WTC11 (cell line): ENCODE results near the gene CNDP2. TPM values are rescaled to one million over a fixed set of nuclear protein-coding genes. Genes with fewer than 3 reads are reported as not detected.

Experiments used
- ATAC-seq: fragments of 200-7000 bp; cut with Tn5 transposase; 2 replicates; pipeline ENCODE4 v1.10.0; 2021; ENCODE audit warnings: mild to moderate bottlenecking, moderate library complexity
- CTCF ChIA-PET: fragments of 300-600 bp; sonication (Branson Sonifier 250); formaldehyde crosslinking; loops from one replicate; lab custom pipeline; 2021; ENCODE audit warnings: antibody characterized with exemption; lab: Charles Lee
- POLR2A ChIA-PET: fragments of 350-600 bp; sonication (Branson Sonifier 250); formaldehyde crosslinking; loops from one replicate; lab custom pipeline; 2021; ENCODE audit warnings: antibody characterized with exemption; lab: Charles Lee
- DNase-seq: peaks from one replicate; pipeline ENCODE4 v3.0.0; 2021; ENCODE audit warnings: low spot score
- H3K27ac Mint-ChIP-seq: 2 replicates; pipeline ENCODE4 v1.8.0; 2021; ENCODE audit warnings: mixed read lengths
- H3K27me3 Mint-ChIP-seq: 2 replicates; pipeline ENCODE4 v1.8.0; 2021; ENCODE audit warnings: low read depth, mild to moderate bottlenecking, moderate library complexity, mixed read lengths
- H3K36me3 Mint-ChIP-seq: 2 replicates; pipeline ENCODE4 v1.8.0; 2021; ENCODE audit warnings: mixed read lengths
- H3K4me1 Mint-ChIP-seq: 2 replicates; pipeline ENCODE4 v1.8.0; 2022; ENCODE audit warnings: mixed read lengths
- H3K4me3 Mint-ChIP-seq: 2 replicates; pipeline ENCODE4 v1.8.0; 2021; ENCODE audit warnings: mild to moderate bottlenecking, moderate library complexity, mixed read lengths
- H3K9me3 Mint-ChIP-seq: 2 replicates; pipeline ENCODE4 v1.8.0; 2021; ENCODE audit warnings: mixed read lengths
- CREB1 ChIP-seq: sonication (generic); formaldehyde crosslinking; IDR thresholded peaks from 2 replicates; pipeline ENCODE4 v1.8.0; 2023; ENCODE audit warnings: mild to moderate bottlenecking, missing genetic modification reagents
- CREM ChIP-seq: sonication (generic); formaldehyde crosslinking; IDR thresholded peaks from 2 replicates; pipeline ENCODE4 v1.8.1; 2022; ENCODE audit warnings: mild to moderate bottlenecking, missing genetic modification reagents, moderate library complexity
- FOXP1 ChIP-seq: sonication (generic); formaldehyde crosslinking; IDR thresholded peaks from 2 replicates; pipeline ENCODE4 v1.8.0; 2022; ENCODE audit warnings: missing genetic modification reagents, mild to moderate bottlenecking, moderate library complexity, borderline replicate concordance
- GABPB1 ChIP-seq: sonication (generic); formaldehyde crosslinking; IDR thresholded peaks from 2 replicates; pipeline ENCODE4 v1.8.1; 2023; ENCODE audit warnings: mild to moderate bottlenecking, missing genetic modification reagents
- IRF2 ChIP-seq: sonication (generic); formaldehyde crosslinking; IDR thresholded peaks from 2 replicates; pipeline ENCODE4 v1.8.0; 2022; ENCODE audit warnings: low read depth, missing genetic modification reagents, borderline replicate concordance
- JUN ChIP-seq: sonication (generic); formaldehyde crosslinking; IDR thresholded peaks from 2 replicates; pipeline ENCODE4 v1.8.0; 2023; ENCODE audit warnings: mild to moderate bottlenecking, missing genetic modification reagents
- KAT7 ChIP-seq: sonication (generic); formaldehyde crosslinking; IDR thresholded peaks from 2 replicates; pipeline ENCODE4 v1.8.1; 2023; ENCODE audit warnings: missing genetic modification reagents, mild to moderate bottlenecking, borderline replicate concordance
- NR1H2 ChIP-seq: sonication (generic); formaldehyde crosslinking; IDR thresholded peaks from 2 replicates; pipeline ENCODE4 v1.9.0; 2021; ENCODE audit warnings: mild to moderate bottlenecking, moderate library complexity, missing genetic modification reagents
- RELA ChIP-seq: sonication (generic); formaldehyde crosslinking; IDR thresholded peaks from 2 replicates; pipeline ENCODE4 v1.8.1; 2022; ENCODE audit warnings: missing genetic modification reagents, mild to moderate bottlenecking, borderline replicate concordance
- TP53 ChIP-seq: sonication (generic); formaldehyde crosslinking; IDR thresholded peaks from 2 replicates; pipeline ENCODE4 v1.8.1; 2023; ENCODE audit warnings: mild to moderate bottlenecking, missing genetic modification reagents
- ZNF219 ChIP-seq: sonication (generic); formaldehyde crosslinking; IDR thresholded peaks from 2 replicates; pipeline ENCODE4 v1.8.0; 2023; ENCODE audit warnings: missing genetic modification reagents, mild to moderate bottlenecking, borderline replicate concordance
- ZNF416 ChIP-seq: fragments of 250-450 bp; sonication (Bioruptor Pico); IDR thresholded peaks from 2 replicates; pipeline ENCODE4 v1.9.0; 2021; ENCODE audit warnings: mild to moderate bottlenecking, inconsistent platforms
- ZNF671 ChIP-seq: fragments of 250-450 bp; sonication (Bioruptor Pico); IDR thresholded peaks from 2 replicates; pipeline ENCODE4 v1.8.0; 2021; ENCODE audit warnings: mild to moderate bottlenecking
- total RNA-seq: library from RNA; stranded (reverse); gene quantifications from 3 replicates; pipeline ENCODE4 v1.2.3, GENCODE V29; 2021
- TF ChIP-seq, protein P1 (sequence below): sonication (generic); formaldehyde crosslinking; IDR thresholded peaks from 2 replicates; pipeline ENCODE4 v1.8.1; 2023; ENCODE audit warnings: mild to moderate bottlenecking, missing genetic modification reagents
- TF ChIP-seq, protein P2 (sequence below): sonication (generic); formaldehyde crosslinking; IDR thresholded peaks from 2 replicates; pipeline ENCODE4 v1.8.0; 2022; ENCODE audit warnings: mild to moderate bottlenecking, missing genetic modification reagents
- TF ChIP-seq, protein P3 (sequence below): sonication (generic); formaldehyde crosslinking; conservative IDR thresholded peaks from 2 replicates; pipeline ENCODE4 v1.8.1; 2022; ENCODE audit warnings: mild to moderate bottlenecking, missing genetic modification reagents
- TF ChIP-seq, protein P4 (sequence below): sonication (generic); formaldehyde crosslinking; IDR thresholded peaks from 2 replicates; pipeline ENCODE4 v1.8.1; 2023; ENCODE audit warnings: mild to moderate bottlenecking, moderate library complexity, missing genetic modification reagents
- TF ChIP-seq, protein P5 (sequence below): sonication (generic); formaldehyde crosslinking; IDR thresholded peaks from 2 replicates; pipeline ENCODE4 v1.8.1; 2023; ENCODE audit warnings: mild to moderate bottlenecking, missing genetic modification reagents, moderate library complexity
- TF ChIP-seq, protein P6 (sequence below): fragments of 250-450 bp; sonication (Bioruptor Pico); IDR thresholded peaks from 2 replicates; pipeline ENCODE4 v2.1.2; 2022; ENCODE audit warnings: mild to moderate bottlenecking, moderate library complexity
- TF ChIP-seq, protein P7 (sequence below): fragments of 200-600 bp; IDR thresholded peaks from 2 replicates; pipeline ENCODE4 v1.8.0; 2022; ENCODE audit warnings: antibody characterized with exemption
- TF ChIP-seq, protein P8 (sequence below): sonication (generic); formaldehyde crosslinking; IDR thresholded peaks from 2 replicates; pipeline ENCODE4 v1.8.1; 2023; ENCODE audit warnings: mild to moderate bottlenecking, missing genetic modification reagents
- TF ChIP-seq, protein P9 (sequence below): sonication (generic); formaldehyde crosslinking; IDR thresholded peaks from 2 replicates; pipeline ENCODE4 v1.8.0; 2023; ENCODE audit warnings: missing genetic modification reagents

Gene CNDP2
- total RNA-seq, 1 experiment from 2014 or later: 248 TPM

DNA sequence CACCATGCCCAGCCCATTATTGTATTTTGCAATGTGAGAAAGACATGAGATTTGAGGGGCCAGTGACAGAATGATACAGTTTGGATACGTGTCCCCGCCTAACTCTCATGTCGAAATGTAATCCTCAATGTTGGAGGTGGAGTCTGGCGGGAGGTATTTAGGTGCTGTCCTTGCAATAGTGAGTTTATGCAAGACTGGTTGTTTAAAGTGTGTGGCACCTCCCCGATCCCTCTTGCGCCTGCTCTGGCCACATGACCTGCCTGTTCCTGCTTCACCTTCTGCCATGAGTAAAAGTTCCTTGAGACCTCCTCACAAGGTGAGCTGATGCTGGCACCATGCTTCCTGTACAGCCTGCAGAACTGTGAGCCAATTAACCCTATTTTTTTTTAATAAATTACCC is 54.7 kb downstream of the CNDP2 start:
- Mint-ChIP-seq H3K27ac (no peak overlapping the region), H3K36me3 (peaks cover 39% of the 10 kb centered on the region), H3K4me1 (no peaks in the 10 kb centered on the region; the same call in 1 of the 2 replicates), H3K9me3 (peaks cover 42% of the 10 kb centered on the region), H3K4me3 (no peak overlapping the region), H3K27me3 (peaks cover 11% of the 10 kb centered on the region)
- no peak for TF ChIP-seq RELA (CRISPR knock-in tag)
- TF ChIP-seq, protein P1, sequence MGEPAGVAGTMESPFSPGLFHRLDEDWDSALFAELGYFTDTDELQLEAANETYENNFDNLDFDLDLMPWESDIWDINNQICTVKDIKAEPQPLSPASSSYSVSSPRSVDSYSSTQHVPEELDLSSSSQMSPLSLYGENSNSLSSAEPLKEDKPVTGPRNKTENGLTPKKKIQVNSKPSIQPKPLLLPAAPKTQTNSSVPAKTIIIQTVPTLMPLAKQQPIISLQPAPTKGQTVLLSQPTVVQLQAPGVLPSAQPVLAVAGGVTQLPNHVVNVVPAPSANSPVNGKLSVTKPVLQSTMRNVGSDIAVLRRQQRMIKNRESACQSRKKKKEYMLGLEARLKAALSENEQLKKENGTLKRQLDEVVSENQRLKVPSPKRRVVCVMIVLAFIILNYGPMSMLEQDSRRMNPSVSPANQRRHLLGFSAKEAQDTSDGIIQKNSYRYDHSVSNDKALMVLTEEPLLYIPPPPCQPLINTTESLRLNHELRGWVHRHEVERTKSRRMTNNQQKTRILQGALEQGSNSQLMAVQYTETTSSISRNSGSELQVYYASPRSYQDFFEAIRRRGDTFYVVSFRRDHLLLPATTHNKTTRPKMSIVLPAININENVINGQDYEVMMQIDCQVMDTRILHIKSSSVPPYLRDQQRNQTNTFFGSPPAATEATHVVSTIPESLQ (CRISPR knock-in tag): no peak
- TF ChIP-seq, protein P2, sequence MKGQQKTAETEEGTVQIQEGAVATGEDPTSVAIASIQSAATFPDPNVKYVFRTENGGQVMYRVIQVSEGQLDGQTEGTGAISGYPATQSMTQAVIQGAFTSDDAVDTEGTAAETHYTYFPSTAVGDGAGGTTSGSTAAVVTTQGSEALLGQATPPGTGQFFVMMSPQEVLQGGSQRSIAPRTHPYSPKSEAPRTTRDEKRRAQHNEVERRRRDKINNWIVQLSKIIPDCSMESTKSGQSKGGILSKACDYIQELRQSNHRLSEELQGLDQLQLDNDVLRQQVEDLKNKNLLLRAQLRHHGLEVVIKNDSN: no peak
- TF ChIP-seq, protein P3, sequence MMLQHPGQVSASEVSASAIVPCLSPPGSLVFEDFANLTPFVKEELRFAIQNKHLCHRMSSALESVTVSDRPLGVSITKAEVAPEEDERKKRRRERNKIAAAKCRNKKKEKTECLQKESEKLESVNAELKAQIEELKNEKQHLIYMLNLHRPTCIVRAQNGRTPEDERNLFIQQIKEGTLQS (CRISPR knock-in tag): no peak
- TF ChIP-seq, protein P4, sequence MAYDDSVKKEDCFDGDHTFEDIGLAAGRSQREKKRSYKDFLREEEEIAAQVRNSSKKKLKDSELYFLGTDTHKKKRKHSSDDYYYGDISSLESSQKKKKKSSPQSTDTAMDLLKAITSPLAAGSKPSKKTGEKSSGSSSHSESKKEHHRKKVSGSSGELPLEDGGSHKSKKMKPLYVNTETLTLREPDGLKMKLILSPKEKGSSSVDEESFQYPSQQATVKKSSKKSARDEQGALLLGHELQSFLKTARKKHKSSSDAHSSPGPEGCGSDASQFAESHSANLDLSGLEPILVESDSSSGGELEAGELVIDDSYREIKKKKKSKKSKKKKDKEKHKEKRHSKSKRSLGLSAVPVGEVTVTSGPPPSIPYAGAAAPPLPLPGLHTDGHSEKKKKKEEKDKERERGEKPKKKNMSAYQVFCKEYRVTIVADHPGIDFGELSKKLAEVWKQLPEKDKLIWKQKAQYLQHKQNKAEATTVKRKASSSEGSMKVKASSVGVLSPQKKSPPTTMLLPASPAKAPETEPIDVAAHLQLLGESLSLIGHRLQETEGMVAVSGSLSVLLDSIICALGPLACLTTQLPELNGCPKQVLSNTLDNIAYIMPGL (CRISPR knock-in tag): no peak
- TF ChIP-seq, protein P5, sequence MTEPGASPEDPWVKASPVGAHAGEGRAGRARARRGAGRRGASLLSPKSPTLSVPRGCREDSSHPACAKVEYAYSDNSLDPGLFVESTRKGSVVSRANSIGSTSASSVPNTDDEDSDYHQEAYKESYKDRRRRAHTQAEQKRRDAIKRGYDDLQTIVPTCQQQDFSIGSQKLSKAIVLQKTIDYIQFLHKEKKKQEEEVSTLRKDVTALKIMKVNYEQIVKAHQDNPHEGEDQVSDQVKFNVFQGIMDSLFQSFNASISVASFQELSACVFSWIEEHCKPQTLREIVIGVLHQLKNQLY (CRISPR knock-in tag): no peak
- TF ChIP-seq GABPB1 (CRISPR knock-in tag): no peak
- TF ChIP-seq ZNF671 (CRISPR knock-in tag): no peak
- TF ChIP-seq JUN (CRISPR knock-in tag): no peak
- ATAC-seq (no peak), DNase-seq (no peak)
- CTCF ChIA-PET: interaction anchor here (1.4 to 2.2 kb wide), 4 partner anchors 29 to 203 kb away, joined by 11 to 40 read pairs (median 18); partner anchors contain the start of gene CNDP2
- POLR2A ChIA-PET: no interaction called here

DNA sequence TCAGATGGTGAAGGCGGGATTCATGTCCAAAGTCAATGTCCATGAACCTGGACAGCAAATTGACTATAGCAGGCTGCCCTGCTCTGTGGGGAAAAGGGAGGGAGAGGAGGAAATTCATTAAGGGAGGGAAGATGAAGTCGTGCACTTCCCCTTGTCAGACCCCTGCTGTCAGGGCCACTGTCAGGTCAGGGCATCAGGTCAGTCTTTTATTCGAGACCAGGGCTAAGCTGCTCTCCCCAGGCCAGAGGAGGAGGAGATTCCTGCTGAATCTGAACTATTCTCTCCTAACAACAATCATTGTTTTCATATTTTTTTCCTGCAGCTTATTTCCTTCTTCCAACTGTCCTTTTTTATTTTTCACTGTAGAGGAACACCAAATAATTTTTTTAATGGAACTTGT is 55.3 kb downstream of the CNDP2 start:
- TF ChIP-seq IRF2: no peak
- TF ChIP-seq ZNF219: no peak
- TF ChIP-seq KAT7 (CRISPR knock-in tag): no peak
- TF ChIP-seq, protein P6, sequence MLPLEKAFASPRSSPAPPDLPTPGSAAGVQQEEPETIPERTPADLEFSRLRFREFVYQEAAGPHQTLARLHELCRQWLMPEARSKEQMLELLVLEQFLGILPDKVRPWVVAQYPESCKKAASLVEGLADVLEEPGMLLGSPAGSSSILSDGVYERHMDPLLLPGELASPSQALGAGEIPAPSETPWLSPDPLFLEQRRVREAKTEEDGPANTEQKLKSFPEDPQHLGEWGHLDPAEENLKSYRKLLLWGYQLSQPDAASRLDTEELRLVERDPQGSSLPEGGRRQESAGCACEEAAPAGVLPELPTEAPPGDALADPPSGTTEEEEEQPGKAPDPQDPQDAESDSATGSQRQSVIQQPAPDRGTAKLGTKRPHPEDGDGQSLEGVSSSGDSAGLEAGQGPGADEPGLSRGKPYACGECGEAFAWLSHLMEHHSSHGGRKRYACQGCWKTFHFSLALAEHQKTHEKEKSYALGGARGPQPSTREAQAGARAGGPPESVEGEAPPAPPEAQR (CRISPR knock-in tag): no peak
- no peak for TF ChIP-seq CREB1
- TF ChIP-seq ZNF416 (CRISPR knock-in tag): no peak
- TF ChIP-seq NR1H2: no peak
- TF ChIP-seq, protein P7, sequence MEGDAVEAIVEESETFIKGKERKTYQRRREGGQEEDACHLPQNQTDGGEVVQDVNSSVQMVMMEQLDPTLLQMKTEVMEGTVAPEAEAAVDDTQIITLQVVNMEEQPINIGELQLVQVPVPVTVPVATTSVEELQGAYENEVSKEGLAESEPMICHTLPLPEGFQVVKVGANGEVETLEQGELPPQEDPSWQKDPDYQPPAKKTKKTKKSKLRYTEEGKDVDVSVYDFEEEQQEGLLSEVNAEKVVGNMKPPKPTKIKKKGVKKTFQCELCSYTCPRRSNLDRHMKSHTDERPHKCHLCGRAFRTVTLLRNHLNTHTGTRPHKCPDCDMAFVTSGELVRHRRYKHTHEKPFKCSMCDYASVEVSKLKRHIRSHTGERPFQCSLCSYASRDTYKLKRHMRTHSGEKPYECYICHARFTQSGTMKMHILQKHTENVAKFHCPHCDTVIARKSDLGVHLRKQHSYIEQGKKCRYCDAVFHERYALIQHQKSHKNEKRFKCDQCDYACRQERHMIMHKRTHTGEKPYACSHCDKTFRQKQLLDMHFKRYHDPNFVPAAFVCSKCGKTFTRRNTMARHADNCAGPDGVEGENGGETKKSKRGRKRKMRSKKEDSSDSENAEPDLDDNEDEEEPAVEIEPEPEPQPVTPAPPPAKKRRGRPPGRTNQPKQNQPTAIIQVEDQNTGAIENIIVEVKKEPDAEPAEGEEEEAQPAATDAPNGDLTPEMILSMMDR: no peak
- TF ChIP-seq FOXP1 (CRISPR knock-in tag): no peak
- TF ChIP-seq, protein P3 (CRISPR knock-in tag): no peak
- TF ChIP-seq, protein P8, sequence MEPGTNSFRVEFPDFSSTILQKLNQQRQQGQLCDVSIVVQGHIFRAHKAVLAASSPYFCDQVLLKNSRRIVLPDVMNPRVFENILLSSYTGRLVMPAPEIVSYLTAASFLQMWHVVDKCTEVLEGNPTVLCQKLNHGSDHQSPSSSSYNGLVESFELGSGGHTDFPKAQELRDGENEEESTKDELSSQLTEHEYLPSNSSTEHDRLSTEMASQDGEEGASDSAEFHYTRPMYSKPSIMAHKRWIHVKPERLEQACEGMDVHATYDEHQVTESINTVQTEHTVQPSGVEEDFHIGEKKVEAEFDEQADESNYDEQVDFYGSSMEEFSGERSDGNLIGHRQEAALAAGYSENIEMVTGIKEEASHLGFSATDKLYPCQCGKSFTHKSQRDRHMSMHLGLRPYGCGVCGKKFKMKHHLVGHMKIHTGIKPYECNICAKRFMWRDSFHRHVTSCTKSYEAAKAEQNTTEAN: no peak
- no peak for TF ChIP-seq TP53 (CRISPR knock-in tag)
- TF ChIP-seq, protein P9, sequence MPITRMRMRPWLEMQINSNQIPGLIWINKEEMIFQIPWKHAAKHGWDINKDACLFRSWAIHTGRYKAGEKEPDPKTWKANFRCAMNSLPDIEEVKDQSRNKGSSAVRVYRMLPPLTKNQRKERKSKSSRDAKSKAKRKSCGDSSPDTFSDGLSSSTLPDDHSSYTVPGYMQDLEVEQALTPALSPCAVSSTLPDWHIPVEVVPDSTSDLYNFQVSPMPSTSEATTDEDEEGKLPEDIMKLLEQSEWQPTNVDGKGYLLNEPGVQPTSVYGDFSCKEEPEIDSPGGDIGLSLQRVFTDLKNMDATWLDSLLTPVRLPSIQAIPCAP (CRISPR knock-in tag): no peak
- TF ChIP-seq CREM (CRISPR knock-in tag): no peak
- POLR2A ChIA-PET: interaction anchor here (0.6 kb wide), 1 partner anchor 198 kb away, joined by 3 read pairs; no protein-coding TSS in a partner anchor
- H3K9me3 Mint-ChIP-seq: peaks cover 40% of the 10 kb centered on the region
- no peak overlapping the region for H3K27ac Mint-ChIP-seq
- H3K27me3 Mint-ChIP-seq: peaks cover 11% of the 10 kb centered on the region
- no peak for DNase-seq
- CTCF ChIA-PET: interaction anchor here (0.6 to 2.2 kb wide), 42 partner anchors 9 to 658 kb away, joined by 3 to 40 read pairs (median 4); partner anchors contain the start of genes CNDP1, CNDP2, DIPK1C and PTGR3
- H3K36me3 Mint-ChIP-seq: peaks cover 39% of the 10 kb centered on the region
- no peaks in the 10 kb centered on the region; the same call in 1 of the 2 replicates for H3K4me1 Mint-ChIP-seq
- no peak overlapping the region for H3K4me3 Mint-ChIP-seq
- ATAC-seq: no peak
